Glutamatergic neuron (in vitro differentiated cells): ENCODE results near the gene ZNF366. TPM values are rescaled to one million over a fixed set of nuclear protein-coding genes. Genes with fewer than 3 reads are reported as not detected.

Experiments
- DNase-seq: peaks from one replicate; pipeline ENCODE4 v3.0.0; 2022
- H3K27ac Mint-ChIP-seq: one replicate; pipeline ENCODE4 v1.8.0; 2020; ENCODE audit warnings: mild to moderate bottlenecking, mixed read lengths, inconsistent platforms; ENCODE audit not compliant: unreplicated experiment
- H3K27me3 Mint-ChIP-seq: one replicate; pipeline ENCODE4 v1.8.0; 2020; ENCODE audit warnings: mild to moderate bottlenecking, moderate library complexity, mixed read lengths, inconsistent platforms; ENCODE audit not compliant: unreplicated experiment
- H3K36me3 Mint-ChIP-seq: one replicate; pipeline ENCODE4 v1.8.0; 2020; ENCODE audit warnings: mild to moderate bottlenecking, mixed read lengths, inconsistent platforms; ENCODE audit not compliant: unreplicated experiment
- H3K4me1 Mint-ChIP-seq: one replicate; pipeline ENCODE4 v1.8.0; 2020; ENCODE audit warnings: mild to moderate bottlenecking, low read depth, mixed read lengths, inconsistent platforms; ENCODE audit not compliant: unreplicated experiment
- H3K4me3 Mint-ChIP-seq: one replicate; pipeline ENCODE4 v1.8.0; 2020; ENCODE audit warnings: mild to moderate bottlenecking, mixed read lengths, inconsistent platforms; ENCODE audit not compliant: unreplicated experiment
- H3K9me3 Mint-ChIP-seq: one replicate; pipeline ENCODE4 v1.8.0; 2020; ENCODE audit warnings: mild to moderate bottlenecking, moderate library complexity, mixed read lengths, inconsistent platforms; ENCODE audit not compliant: unreplicated experiment
- total RNA-seq: library from RNA; stranded (reverse); fragmentation: NEBNext Ultra II Directional; extraction: Animal tissue kit (Norgen Biotek cat#: 25700); gene quantifications from one replicate; pipeline ENCODE4 v1.2.1, GENCODE V29; 2021; ENCODE audit not compliant: unreplicated experiment
- TF ChIP-seq, protein P1 (sequence below): fragments of 200-600 bp; sonication (generic); IDR thresholded peaks from one replicate; pipeline ENCODE4 v1.5.0; 2021; ENCODE audit not compliant: partially characterized antibody, unreplicated experiment

Gene ZNF366
- total RNA-seq, 1 donor from 2014 or later: not detected

DNA sequence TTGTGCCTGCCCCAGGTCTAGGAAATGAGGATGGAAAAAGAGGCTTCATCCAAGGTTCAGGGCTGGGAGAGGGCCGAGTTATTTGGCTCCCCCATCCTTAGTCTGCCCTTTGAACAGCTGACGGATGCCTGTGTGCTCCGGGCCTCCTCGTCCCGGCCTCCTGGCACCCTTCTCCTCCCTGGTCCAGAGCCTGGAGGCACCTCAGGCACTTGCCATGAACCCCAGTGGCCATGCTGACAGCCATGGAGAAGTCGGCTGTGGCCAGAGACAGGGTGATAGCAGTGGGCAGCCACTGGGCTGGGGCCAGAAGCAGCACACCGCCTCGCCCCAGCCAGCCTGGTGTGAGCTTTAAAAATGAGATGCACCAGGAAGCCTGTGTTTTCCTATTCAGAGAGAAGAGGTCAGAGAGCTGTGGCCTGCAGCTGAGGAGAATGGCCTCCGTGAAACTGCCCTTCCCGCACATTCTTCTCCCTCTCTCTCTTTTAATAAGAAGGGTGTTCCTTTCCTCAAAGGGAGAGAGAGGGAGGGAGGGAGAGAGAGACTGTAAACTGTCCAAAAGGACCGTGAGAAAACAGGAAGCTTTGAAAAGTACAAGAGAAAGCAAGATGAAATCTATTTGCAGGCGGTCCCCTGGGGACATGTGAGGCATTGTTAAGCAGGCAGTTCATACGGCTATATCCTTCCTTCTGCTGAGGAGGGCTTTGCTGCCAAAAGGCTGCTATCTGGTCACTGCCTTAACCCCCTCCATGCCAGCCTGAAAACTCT is 55.3 kb downstream of the ZNF366 start:
- peaks cover 3% of the 10 kb centered on the region for H3K27me3 Mint-ChIP-seq
- H3K36me3 Mint-ChIP-seq: no peaks in the 10 kb centered on the region
- peak overlapping the region; percentile 94 for H3K27ac Mint-ChIP-seq
- H3K4me3 Mint-ChIP-seq: no peak overlapping the region
- TF ChIP-seq, protein P1, sequence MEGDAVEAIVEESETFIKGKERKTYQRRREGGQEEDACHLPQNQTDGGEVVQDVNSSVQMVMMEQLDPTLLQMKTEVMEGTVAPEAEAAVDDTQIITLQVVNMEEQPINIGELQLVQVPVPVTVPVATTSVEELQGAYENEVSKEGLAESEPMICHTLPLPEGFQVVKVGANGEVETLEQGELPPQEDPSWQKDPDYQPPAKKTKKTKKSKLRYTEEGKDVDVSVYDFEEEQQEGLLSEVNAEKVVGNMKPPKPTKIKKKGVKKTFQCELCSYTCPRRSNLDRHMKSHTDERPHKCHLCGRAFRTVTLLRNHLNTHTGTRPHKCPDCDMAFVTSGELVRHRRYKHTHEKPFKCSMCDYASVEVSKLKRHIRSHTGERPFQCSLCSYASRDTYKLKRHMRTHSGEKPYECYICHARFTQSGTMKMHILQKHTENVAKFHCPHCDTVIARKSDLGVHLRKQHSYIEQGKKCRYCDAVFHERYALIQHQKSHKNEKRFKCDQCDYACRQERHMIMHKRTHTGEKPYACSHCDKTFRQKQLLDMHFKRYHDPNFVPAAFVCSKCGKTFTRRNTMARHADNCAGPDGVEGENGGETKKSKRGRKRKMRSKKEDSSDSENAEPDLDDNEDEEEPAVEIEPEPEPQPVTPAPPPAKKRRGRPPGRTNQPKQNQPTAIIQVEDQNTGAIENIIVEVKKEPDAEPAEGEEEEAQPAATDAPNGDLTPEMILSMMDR: no peak
- H3K4me1 Mint-ChIP-seq: peaks cover 17% of the 10 kb centered on the region
- peak; percentile 65 for DNase-seq
- peaks cover 4% of the 10 kb centered on the region for H3K9me3 Mint-ChIP-seq

DNA sequence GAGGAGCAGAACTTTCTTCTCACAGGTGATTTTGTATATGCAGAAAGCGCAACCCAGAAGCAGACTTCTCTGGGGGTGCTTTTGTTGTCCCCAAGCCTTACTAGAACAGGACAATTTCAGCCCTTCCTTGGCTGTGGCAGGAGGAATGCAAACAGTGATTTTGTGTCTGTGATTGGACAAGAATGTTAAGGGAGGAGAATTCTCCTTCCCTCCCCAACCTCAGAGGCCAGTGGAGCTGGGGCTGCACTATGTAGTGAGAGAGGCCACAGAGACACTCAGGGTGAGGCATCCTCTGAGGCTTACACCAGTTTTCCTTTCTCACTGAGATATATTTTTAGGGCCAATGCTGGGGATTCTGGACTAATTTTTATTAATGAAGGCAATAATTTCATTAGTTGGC is 58.8 kb downstream of the ZNF366 start:
- Mint-ChIP-seq H3K4me1 (peaks cover 21% of the 10 kb centered on the region), H3K36me3 (no peaks in the 10 kb centered on the region), H3K9me3 (peaks cover 4% of the 10 kb centered on the region), H3K4me3 (no peak overlapping the region), H3K27ac (no peak overlapping the region), H3K27me3 (peaks cover 2% of the 10 kb centered on the region)
- DNase-seq: no peak
- TF ChIP-seq, protein P1: no peak

DNA sequence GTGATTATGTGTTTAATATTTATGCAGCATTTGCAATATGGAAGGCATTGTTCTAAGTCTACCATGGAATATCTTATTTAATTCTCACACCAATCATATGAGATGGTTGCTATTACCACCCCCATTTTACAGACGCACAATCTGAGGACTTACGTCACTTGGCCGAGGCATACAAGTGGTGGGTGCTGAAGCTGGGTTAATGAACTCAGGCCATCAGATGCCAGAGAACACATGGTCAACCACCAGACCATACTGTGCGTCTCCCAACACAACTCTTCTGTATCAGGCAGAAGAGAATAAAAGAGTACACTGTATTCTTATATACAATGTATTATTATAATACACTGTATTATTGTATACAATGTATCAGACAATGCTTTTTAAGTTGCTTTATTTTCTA is 59.5 kb downstream of the ZNF366 start:
- TF ChIP-seq, protein P1: no peak
- no peak overlapping the region for H3K4me3 Mint-ChIP-seq
- no peak for DNase-seq
- peaks cover 2% of the 10 kb centered on the region for H3K27me3 Mint-ChIP-seq
- no peaks in the 10 kb centered on the region for H3K36me3 Mint-ChIP-seq
- peaks cover 2% of the 10 kb centered on the region for H3K9me3 Mint-ChIP-seq
- no peak overlapping the region for H3K27ac Mint-ChIP-seq
- H3K4me1 Mint-ChIP-seq: peaks cover 16% of the 10 kb centered on the region

DNA sequence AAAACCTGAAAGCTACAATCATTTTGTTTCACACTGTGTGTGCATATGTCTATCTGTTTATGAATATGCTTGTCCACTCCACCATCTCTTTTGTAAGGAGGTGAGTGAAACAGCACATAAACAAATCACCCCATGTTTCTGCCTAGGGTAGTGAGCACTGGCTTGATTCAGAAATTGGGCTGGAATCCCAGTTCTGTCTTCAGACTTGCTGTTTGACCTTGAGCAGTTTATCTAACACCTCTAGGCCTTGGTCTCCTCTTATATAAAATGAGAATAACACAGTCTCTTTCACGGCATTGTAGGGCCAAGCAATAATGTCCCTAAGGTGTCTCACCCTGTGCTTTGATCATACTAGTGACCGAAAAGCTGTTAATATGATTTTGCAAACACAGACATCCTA is 61.2 kb downstream of the ZNF366 start:
- Mint-ChIP-seq H3K4me1 (peaks cover 4% of the 10 kb centered on the region), H3K27ac (no peak overlapping the region), H3K9me3 (no peaks in the 10 kb centered on the region), H3K27me3 (no peaks in the 10 kb centered on the region), H3K36me3 (no peaks in the 10 kb centered on the region), H3K4me3 (no peak overlapping the region)
- no peak for DNase-seq
- TF ChIP-seq, protein P1: no peak

DNA sequence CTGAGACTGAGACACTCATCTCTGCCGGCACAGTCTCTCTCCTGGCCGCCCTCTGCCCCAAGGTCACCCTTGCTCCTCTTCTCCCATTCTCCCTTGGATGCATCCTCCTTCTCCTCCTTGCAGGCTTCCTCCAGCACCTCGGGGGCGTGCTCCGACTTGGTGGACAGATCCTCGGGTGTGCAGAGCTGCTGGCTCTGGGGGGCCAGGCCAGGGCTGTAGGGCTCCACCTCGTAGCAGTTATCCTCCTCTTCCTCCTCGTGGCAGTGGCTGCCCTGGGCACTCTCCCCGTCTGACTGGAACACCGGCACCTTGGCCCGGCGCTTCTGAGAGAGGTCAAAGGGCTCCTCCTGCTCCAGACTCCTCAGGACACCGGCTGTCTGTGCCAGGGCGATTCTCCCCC is 63.3 kb downstream of the ZNF366 start:
- no peak overlapping the region for H3K4me3 Mint-ChIP-seq
- peaks cover 4% of the 10 kb centered on the region for H3K4me1 Mint-ChIP-seq
- H3K9me3 Mint-ChIP-seq: no peaks in the 10 kb centered on the region
- H3K27ac Mint-ChIP-seq: no peak overlapping the region
- DNase-seq: no peak
- H3K27me3 Mint-ChIP-seq: no peaks in the 10 kb centered on the region
- TF ChIP-seq, protein P1: no peak
- H3K36me3 Mint-ChIP-seq: no peaks in the 10 kb centered on the region
